Superior temporal gyrus (tissue), 1 donor: ENCODE data around the gene CDX1.

Source experiments
- DNase-seq: peaks from one replicate; pipeline ENCODE4 v3.0.0-alpha.2; 2016; ENCODE audit errors: extremely low spot score

Gene CDX1

DNA sequence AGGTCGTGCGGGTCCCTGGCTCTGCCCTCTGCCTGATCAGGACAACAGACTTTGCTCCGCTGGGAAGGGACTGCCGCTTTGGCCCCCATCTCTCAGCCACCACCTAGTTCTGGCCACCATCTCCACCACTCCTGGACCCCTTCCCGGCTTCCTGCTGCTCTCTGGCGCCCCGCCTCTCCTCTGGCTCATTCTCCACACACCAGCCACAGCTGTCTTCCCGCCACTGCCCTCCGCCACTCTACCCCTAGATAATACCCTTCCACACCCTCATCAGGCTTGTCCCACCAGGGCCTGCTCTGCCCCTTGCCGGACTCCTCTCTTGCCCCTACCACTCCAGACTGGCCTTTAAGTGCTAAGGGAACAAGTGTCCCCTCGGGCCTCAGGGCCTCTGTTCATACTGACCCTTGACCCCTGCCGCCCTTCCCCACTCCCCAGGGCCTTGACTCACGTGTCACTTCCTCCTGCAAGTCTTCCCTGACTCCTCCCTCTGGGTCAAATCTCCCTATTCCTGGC, 3.0 kb upstream of the CDX1 start:
- no peak for DNase-seq

DNA sequence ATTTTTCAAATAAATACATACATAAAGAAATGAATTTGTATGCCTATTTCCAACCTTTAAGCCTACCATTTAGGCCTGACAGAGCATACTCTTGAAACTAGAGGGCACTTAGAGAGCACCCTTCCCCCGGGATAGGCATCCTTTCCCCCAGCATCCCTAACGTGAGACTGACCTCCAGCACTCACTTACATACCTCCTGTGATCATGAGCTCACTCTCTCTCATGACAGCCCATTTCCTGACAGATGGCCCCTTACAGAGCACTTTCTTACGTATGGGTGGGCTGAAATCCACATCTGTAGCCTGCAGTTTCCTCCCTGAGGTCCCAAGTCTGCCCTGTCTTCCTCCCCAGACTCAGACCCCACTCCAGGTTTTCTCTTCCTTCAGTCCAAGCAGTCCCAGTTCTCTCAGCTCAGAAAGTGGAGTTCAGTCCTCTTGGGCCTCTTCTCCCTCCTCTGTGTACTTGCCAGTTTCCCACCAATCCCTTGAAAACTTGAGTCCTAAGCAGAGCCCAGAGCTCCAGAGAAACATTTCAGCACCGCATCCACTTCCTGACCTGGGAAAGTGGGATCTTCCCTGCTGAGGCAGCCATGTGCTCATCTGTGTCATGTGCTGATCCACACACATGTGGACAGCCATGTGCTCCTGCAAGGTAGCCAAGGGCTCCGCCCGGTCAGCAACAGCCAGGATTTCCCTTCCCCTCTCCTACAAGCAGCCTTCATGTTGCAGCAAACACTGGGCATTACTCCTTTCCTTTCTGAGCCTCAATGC, 2.2 kb upstream of the CDX1 start:
- DNase-seq = no peak

DNA sequence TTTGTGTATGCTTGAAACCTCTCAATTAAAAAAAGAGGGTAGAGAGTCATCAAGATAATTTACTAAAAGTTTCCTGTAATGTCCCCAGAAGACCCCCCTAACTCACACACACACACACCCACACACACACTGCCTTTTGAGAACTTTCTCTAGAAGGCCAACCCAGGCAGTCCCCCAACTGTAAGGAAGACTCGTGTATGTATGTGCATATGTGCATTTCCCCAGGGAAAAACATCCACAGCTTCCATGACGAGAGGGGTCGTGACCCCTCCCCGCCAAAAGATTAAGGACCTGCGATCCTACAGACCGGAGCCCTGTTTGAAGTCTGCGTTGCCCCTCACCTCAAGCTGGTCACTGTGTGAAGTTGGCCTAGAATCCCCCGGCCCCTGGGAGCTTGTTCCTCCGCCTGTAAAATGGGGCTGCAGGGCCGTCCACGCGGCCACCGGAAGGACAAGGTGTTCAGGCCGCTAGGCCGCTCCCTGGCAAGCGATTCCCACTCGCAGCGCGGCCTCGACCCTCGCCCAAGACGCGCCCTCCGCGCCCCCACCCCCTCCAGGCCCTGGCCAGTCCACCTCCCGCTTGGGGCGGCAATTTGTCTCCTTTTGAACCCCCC, 435 bp upstream of the CDX1 start:
- DNase-seq = no peak

DNA sequence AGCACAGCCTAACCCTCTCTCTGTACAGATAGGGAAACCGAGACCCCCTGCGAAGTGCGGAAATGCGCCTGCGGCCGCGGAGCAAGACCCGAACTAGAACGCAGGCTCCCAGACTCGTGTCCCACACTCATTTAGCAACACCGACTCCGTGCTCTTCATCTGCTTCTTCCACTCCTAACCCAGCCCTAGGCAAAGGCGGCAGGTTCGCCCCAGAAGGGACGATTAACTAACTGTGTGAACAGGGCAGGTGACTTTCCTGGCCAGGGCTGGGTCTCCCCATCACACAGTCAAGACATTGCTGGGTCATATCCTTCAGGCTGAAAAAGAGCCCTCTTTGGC, 903 bp downstream of the CDX1 start:
- no peak for DNase-seq

DNA sequence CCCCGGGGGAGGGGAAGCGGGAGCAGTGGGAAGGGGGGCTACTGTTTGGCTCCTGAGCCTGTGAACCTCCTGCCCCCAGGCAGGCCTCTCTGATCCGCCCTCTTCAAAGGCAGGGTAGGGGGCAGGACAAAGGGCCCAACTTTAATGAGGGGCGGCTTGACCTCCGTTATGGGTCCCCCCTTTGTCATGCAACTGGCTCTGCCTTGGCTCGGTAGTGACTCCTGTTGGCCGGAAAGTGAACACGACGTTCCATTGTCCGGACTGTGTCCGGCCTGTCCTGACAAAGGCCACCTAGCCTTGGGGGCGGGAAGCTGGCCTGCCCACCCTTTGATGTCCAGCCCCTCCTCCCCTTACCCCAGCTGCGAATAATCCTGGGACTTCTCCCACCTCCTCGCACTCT, 1.3 kb downstream of the CDX1 start:
- DNase-seq = no peak

DNA sequence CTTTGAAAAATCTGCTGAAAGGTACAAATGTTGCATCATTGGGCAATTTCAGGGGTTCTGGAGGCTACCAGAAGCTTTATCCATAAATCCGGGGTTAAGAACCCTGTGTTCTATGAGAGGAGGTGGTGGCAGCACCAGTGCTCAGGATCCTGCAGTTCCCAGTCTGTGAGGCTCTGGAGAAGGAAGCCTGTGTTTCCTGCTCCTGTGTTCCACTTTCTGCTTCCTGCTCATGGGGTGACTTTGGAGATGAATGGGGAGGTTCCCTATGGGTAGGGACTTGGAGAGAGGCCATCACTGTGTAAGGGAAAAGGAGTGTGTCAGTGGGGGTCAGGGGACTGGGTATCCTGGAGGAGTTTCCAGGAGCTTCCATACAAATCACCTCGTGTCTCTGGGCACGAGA, 2.3 kb downstream of the CDX1 start:
- no peak for DNase-seq

DNA sequence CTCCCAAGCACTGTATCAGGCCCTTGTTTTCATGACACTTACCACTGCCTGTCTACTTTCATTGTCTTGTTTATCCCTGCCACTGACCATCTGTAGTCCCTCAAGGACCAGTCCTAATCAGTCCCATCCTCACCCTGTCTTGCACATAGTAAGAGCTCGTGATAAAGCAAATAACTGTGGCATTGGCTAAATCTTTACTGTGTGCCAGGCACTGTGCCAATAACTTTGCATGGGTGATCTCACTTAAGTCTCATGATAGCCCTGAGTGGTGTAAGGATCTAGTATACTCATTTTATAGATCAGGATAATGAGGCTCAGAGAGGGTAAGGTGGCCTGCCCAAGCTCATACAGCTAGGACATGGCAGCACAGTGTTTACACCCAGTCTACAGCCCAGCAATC, 5.6 kb downstream of the CDX1 start:
- DNase-seq = no peak

DNA sequence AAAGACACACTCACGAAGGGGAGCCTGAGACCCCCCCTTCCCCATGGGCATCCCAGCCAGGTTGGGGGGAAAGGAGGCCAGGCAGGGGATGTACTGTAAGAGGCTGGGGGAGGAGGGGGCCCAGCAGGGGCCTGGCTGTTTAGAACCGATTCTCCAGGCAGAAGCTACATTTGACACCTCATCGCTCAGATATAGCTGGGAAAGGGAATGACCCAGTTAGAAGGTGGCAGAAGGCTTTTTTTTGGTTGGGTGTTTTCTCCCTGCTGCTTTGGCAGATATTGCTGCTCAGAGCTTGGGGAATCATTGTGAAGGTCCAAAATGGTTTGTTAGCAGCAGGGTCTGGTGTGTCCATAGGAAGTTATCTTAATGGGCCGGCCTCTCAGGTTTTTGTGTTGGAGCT, 6.0 kb downstream of the CDX1 start:
- DNase-seq = no peak

DNA sequence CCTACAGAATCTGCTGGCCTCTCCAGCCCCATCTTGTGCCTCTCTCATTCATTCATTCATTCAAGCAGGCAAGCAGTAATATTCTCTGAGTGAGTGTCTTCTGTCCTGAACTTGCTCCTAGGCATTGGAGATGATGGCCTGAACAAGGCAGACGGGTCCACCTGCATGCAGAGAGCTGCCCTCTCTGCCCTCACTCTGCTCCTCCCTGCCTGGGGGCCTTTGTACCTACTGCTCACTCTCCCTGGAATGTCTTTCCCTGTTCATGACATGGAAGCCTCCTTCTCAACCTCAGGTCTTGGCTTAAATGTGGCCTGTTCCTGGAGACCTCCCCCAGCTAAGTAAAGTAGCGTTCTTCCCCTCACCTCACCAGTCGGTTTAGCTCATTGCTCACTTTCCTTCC, 6.6 kb downstream of the CDX1 start:
- DNase-seq = no peak

DNA sequence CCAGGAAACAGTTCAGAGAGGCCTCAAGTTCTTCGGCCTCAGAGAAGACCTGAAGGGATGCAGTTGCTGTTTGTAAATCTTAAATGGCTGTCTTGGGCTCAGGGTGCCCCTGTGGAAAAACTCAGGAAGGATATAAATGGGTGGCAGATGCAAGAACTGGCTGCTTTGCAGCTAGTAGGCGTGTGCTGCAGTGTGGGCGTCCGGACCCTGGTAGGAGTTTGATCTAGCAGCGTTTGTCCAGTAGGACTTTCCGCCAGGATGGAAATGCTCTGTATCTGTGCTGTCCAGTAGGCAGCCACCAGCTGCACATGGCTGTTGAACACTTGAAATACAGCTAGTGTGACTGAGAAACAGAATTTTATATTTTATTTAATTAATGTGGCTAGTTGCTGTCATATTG, 7.7 kb downstream of the CDX1 start:
- DNase-seq = no peak

DNA sequence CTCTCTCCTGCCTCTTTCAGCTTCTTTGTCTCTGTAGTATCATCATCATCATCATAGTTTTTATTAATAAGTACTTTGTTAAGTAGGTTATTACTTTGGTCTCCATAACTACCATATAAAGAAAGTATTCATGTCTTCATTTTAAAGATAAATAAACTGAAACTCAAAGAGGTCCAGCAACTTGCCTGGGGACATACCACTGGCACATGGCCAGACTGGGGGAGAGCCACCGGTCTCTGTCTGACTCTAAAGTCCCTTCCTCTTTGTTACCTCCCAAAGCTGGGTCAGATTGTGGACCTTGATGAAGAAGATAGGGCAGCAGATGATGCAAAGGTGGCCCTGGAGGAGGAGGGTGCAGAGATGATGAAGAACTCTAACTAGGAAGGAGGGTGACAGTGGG, 8.5 kb downstream of the CDX1 start:
- DNase-seq = no peak

DNA sequence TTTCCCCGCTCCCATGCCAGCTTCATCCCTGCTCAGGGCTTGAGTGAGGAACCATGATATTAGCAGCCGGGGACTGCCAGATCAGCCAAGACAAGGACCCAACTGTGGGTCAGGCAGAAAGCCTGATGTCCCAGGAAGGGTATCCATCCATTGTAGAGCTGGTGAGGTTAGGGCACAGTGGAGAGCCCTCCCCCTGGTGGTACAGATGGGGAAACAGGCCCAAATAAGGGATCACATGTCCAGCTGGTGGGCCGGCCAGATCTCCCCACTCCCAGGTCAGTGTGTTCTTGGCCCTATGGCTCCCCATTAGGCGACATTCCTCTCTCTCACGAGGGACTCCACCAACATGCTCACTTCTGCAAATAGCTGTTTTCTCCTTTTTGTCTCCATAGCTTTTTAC, 9.0 kb downstream of the CDX1 start:
- DNase-seq = no peak

DNA sequence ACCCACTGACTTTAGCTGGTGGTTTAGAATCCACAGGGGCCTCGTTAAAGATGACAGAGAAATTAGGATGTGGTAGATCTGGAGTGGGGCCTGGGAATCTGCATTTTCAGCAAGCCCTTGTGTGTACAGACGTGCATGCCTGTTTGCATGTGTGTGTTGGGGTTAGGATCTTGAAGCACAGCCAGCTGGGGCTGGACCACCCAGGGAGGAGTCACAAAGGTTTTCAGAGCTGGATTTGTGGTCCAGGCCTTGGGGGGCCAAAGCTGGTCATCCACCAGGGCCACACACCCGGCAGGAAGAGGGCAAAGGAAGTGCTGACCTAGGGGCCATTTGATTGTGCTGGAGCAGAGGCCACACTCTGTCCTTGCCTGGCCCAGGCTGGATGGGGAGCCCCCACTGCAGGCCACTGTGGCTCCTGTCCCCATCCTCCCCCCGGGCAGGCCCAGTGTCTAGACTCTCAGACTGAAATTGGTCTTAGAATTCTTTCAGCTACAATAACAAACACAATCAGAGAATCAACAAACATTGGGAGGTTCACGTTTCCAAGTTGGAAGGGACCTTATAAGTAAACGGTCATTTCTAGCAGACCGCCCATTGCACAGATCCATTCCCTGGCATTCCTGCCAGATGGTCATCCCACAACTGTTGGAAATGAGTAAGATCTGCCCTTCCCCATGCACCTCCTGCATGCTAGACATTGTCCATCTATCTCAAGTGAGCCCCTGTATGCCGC, 10.3 kb downstream of the CDX1 start:
- no peak for DNase-seq

DNA sequence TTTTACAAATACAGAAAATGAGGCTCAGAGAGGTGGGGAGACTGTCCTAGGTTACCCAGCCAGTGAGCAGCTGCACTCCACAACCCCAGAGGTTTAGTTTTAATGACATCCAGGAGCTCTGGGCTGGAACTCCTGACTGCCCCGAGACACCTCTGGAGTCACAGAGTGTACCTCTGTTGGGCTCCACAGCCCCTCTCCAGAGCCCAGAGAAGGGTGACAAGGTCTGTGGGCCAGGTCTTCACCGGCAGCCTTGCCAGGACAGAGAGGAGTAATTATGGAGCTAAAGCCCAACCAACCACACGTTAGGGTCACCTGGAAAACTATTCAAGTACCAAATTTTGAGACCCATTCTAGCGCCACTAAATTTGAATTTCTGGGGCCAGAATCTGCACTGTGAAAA, 11.1 kb downstream of the CDX1 start:
- no peak for DNase-seq

DNA sequence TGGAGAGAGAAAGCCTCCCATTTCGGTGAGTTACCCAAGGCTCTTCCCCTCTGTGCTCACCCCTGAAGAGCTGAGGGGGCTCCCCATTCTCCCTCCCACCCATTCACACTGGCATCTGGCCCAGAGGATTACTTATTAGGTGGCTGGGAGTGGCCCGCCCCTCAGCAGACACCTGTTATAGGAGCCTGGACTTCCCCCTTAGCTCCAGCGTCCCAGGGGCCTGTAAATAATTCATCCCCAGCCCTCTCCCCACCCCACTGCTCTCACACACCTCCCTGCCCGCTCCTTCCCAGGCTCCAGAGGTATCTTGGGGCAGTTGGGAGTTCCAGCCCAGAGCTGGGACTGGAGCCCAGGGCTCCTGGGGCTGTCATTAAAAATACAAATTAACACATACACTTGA, 11.7 kb downstream of the CDX1 start:
- no peak for DNase-seq

DNA sequence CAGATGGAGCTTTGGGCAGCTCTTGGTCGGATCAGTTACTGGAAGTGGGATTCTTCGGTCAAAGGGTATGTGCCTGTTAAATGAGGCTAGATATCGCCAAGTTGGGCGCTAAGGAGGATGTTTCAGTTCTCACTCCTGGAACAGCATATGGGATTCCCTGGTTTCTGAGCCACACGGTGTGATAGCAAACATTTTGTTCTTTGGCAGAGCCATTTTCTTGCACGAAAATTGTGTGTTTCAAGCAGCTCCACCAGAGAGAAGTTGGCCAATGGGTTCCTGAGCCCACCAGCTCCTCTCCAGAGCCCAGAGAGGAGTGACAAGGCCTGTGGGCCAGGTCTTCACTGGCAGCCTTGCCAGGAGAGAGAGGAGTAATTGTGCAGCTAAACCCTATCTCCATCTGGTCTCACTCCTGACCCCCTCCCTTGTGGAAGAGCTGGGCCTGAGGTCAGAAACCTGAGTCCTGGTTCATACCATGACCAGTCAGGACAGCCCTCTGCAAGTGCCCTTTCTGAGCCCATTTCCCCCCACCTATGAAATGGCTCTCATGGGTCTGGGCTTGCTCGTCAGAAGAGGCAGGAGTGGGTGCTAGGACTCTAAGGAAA, 12.5 kb downstream of the CDX1 start:
- DNase-seq = no peak

DNA sequence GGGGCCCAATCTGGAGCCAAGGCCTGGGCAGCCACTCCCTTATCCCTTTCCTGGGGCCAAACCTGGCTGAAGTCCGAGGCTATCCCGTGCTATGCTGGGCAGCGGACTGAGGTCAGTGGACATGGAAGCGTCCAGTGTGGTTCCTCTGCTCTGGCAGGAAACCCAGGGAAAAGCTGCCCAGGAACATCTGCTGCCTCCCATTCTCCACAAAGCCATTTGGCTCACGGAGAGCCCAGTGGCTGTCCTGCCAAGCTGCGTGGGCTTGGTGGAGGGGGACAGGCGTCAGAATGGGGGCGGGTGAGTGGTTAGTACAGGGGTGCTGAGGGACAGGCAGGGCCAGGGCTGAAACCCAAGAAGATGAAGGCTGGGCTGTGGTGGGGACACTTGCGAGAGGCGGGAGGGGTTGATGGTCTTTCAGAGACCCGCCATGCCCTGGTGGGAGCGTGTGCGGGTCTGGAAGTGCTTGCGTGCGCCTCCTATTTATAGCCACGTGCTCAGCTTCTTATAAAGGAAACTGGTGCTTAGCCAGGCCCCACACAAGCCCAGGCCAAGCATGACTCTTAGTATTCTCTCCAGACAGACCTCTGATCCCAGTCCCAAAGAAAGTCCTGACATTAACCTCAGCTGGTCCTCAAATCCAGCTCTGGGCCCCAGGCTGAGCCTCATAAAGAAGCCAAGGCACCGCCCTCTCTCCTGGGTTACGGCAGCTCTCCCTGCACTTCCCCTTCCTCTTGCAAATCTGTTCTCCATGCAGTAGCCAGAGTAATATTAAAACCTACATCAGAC, 13.9 kb downstream of the CDX1 start:
- peak; percentile 67 for DNase-seq

DNA sequence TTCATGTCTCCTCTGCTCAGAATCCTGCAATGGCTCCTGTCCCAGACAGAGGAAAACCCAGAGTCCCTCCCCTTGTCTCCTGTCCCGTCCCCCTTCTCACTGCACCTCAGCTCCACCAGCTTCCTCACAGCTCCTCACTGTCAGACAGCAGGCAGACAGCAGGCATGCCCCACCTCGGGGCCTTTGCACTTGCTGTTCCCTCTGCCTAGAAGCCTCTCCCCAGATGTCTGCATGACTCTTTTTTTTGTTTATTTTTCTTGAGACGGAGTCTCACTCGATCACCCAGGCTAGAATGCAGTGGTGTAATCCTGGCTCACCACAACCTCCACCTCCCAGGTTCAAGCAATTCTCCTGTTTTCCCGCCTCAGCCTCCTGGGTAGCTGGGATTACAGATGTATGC, 14.4 kb downstream of the CDX1 start:
- no peak for DNase-seq

DNA sequence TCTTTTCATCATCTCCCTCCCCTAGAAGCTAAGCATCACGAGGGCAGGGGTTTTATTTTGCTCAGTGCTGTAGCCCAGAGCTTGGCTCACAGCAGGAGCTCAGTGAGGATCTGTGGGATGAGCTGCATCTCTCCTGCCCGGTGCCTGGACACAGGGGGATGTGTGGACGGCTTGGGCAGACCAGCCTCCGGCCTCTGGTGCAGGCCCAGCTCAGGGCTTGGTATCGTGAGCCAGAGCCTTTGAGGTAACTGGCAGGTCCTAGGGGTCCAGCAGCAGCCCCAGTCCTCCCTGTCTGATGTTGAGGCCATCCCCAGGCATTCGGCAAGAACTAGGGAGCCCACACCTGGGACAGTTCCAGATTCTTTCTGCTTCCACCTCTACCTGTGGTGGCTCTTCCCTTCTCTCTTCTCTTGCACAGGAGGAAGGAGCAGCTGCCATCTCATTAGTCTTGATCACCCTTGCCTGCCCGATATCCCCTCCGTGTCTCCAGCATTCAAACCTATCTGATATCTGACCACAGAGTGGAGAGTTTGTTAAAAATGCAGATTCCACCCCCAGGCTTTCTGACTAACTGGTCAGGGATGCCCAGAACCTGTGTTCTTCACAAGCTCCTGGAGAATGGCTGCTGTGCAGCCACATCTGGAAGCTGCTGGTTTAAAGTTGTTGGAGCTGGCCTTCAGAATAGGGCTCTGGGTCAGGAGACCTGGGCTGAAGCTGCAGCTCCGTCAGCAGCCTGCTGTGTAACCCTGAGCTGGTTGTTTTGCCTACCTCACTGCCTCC, 15.4 kb downstream of the CDX1 start:
- no peak for DNase-seq

DNA sequence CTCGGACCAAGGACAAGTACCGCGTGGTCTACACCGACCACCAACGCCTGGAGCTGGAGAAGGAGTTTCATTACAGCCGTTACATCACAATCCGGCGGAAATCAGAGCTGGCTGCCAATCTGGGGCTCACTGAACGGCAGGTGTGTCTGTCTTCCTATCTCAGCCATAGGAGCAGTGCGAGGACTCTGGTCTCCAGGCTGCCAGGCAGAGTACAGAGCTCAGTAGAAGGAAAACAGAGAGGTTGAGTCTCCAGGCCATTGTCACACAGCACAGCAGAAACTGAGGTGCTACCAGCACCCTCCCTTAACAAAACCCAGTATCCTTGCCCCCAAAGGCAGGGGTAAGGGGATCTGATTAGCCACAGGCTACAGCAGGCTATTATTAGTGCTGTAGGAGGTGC, 16.2 kb downstream of the CDX1 start:
- DNase-seq = no peak

DNA sequence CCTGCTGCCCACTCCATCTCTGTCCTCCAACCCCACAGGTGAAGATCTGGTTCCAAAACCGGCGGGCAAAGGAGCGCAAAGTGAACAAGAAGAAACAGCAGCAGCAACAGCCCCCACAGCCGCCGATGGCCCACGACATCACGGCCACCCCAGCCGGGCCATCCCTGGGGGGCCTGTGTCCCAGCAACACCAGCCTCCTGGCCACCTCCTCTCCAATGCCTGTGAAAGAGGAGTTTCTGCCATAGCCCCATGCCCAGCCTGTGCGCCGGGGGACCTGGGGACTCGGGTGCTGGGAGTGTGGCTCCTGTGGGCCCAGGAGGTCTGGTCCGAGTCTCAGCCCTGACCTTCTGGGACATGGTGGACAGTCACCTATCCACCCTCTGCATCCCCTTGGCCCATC, 16.9 kb downstream of the CDX1 start:
- no peak for DNase-seq
